Activated T-cell treated with anti-CD3 and anti-CD28 coated beads, Interleukin-2, amount 50 U/mL, for 4 hours (primary cell): ENCODE measurements around the gene KCTD19. TPM values are rescaled to one million over a fixed set of nuclear protein-coding genes. Genes with fewer than 3 reads are reported as not detected.
"Not testable (repeated sequence)": the region's sequence is repeated elsewhere in the genome, so short reads cannot be mapped to it uniquely, and the experiment has no call there.

Experiments
- ATAC-seq, 2 donors: fragments of 200-7000 bp; cut with Tn5 transposase; one replicate each; pipeline ENCODE4 v1.10.0; 2021
- DNase-seq: peaks from one replicate; pipeline ENCODE4 v3.0.0-alpha.2; 2020
- H3K27me3 Mint-ChIP-seq: one replicate; pipeline ENCODE4 v1.8.0; 2021; ENCODE audit warnings: low read depth, mixed read lengths
- H3K36me3 Mint-ChIP-seq: one replicate; pipeline ENCODE4 v1.8.0; 2022; ENCODE audit warnings: mixed read lengths; ENCODE audit not compliant: insufficient read depth
- H3K4me1 Mint-ChIP-seq: one replicate; pipeline ENCODE4 v1.8.0; 2021; ENCODE audit warnings: low read depth, mixed read lengths
- H3K4me3 Mint-ChIP-seq: one replicate; pipeline ENCODE4 v1.8.0; 2021; ENCODE audit warnings: mild to moderate bottlenecking, moderate library complexity, mixed read lengths
- H3K9me3 Mint-ChIP-seq: one replicate; pipeline ENCODE4 v1.8.0; 2021; ENCODE audit warnings: mixed read lengths
- total RNA-seq, 3 donors: library from RNA; stranded (reverse); gene quantifications; one replicate each; pipeline ENCODE4 v1.2.1, GENCODE V29; 2021

Gene KCTD19
- under 1 TPM in 2 of 3 donors, not detected in 1; 0.16 to 0.66 TPM for total RNA-seq

DNA sequence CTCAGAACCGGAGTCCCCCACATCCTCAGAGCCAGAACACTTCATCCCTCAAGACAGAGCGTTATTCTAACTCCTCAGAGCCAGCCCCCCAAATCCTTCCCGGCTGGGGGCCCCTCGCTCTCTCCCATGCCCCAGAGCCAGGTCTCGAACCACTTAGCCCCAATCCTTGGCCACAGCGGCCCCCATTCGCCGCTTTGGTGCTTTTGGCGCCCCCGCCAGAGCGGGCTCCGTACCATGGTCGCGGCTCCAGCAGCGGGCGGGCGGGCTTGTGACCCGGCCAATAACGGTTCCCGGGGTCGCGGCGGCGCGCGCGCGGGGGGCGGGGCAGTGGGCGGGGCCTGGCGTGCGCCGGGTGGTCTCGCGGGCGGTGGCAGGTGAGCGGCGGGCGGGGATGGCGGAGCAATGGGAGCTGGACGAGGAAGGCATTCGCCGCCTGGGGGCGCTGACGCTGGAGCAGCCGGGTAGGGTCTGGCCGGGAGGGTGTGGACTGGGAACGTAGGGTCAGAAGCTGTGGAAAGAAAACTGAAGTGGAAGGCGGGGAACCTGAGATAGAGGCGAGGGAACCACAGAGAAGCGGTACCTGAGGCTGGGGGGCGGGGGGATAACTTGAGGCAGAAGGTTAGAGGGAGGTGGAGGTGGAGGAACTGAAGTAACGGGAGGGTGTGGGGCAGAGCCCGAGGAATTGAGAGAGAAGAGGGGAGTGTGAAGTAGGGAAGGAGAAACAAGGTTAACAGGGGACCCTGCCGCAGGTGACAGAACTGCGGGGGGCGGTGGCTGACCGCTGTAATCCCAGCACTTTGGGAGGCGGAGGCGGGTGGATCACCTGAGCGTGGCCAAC, at the start of gene KCTD19, which contains the start of gene LRRC36:
TSS of gene KCTD19 (minus strand) at position 270 of the 838 bp plus-strand sequence. CDS start at position 236, 34 bp downstream.
TSS of gene LRRC36 (plus strand) at position 344 of the 838 bp plus-strand sequence. CDS start at position 392, 48 bp downstream.
- Mint-ChIP-seq H3K9me3 (no peaks in the 10 kb centered on the region), H3K4me1 (peaks cover 14% of the 10 kb centered on the region), H3K27me3 (peaks cover 41% of the 10 kb centered on the region), H3K36me3 (no peaks in the 10 kb centered on the region), H3K4me3 (peak within 1 kb of the TSS; percentile 84)
- ATAC-seq (peak; percentile 82 to 92), DNase-seq (peak; percentile 44)

DNA sequence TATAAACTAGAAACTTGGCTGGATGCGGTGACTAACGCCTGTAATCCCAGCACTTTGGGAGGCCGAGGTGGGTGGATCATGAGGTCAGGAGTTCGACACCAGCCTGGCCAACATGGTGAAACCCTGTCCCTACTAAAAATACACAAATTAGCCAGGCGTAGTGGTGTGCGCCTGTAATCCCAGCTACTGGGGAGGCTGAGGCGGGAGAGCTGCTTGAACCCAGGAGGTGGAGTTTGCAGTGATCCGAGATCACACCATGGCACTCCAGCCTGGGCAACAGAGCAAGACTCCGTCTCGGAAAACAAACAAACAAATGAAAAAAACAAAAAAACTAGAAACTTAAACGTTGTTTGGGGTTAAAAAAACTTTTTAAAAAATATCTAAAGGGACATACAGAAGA, 49.5 kb upstream of the KCTD19 start:
- not testable (repeated sequence) for H3K4me3 Mint-ChIP-seq, ATAC-seq, H3K9me3 Mint-ChIP-seq, H3K4me1 Mint-ChIP-seq, H3K36me3 Mint-ChIP-seq, DNase-seq
- peaks cover 15% of the 10 kb centered on the region for H3K27me3 Mint-ChIP-seq

DNA sequence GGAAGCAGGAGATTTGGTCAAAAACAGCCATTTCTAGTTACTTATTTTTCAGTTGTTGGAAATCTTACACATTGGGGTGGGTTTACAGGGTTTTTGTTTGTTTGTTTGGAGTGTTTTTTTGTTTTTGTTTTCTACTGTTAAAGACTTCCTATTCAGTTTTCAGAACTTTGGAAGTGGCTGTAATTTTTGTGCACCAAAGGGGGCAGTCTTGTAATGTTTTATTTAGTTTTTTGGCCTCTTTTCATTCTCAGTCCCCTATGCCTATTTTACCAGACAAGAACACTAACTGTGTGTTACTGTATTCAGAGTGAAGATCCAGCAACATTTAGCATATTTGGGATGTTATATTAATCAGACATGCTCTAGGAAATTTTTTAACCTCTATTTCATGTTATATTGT, 46.1 kb upstream of the KCTD19 start:
- Mint-ChIP-seq H3K9me3 (no peaks in the 10 kb centered on the region), H3K4me1 (no peaks in the 10 kb centered on the region), H3K36me3 (no peaks in the 10 kb centered on the region), H3K27me3 (peaks cover 15% of the 10 kb centered on the region), H3K4me3 (no peak overlapping the region)
- no peak for ATAC-seq
- no peak for DNase-seq

DNA sequence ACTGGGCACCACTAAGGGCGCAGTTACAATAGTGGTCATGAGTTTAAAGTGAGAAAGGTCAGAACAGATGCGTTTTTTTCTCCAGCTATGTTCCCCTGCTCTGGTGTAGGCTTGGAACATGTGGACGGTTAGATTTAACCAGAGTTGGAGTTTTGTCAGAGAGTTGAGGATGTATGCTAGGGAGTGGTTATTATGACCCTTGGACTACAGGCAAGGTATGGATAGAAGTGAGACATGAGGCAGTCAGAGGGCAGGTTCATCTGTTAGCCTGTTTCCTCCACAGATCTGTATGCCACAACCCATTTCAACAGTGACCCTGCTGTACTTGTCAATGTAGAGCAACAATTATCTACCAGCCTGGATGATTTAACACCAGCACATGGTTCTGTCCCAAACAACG, 44.1 kb upstream of the KCTD19 start:
- no peak for ATAC-seq
- Mint-ChIP-seq H3K27me3 (peaks cover 10% of the 10 kb centered on the region), H3K36me3 (no peaks in the 10 kb centered on the region), H3K9me3 (no peaks in the 10 kb centered on the region), H3K4me3 (no peak overlapping the region), H3K4me1 (peaks cover 1% of the 10 kb centered on the region)
- no peak for DNase-seq

DNA sequence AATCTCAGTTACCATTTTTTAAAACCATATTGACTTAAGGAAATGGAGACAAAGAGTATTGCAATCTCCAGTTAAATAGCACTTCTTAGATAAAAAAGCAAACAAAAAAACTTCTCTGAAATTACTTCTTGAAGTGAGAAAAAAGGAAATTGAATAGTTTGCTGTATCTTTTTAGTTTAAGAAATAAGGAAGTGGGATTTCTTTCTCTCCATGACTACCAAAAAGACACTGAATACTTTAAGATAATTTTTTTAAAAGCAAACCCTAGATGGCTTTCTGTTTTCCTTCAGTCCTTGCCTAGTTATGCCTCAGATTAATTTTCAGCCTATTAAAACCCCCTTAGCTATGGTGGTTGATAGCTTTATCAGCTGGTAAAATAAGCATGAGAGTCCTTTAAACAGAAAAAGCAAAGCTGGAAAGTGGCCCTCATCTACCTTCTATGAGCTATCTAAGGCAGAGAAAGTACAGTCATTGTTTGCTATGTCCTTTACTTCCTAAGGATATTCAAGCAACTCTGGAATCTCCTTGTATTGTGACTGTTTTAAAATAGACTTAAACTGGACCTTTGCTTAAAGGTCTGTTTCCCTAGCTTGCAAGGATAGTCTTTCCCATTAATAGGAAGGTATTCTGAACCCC, 38.2 kb upstream of the KCTD19 start:
- no peaks in the 10 kb centered on the region for H3K27me3 Mint-ChIP-seq
- peak overlapping the region; percentile 3 for H3K4me3 Mint-ChIP-seq
- no peaks in the 10 kb centered on the region for H3K9me3 Mint-ChIP-seq
- no peaks in the 10 kb centered on the region for H3K36me3 Mint-ChIP-seq
- peaks cover 13% of the 10 kb centered on the region for H3K4me1 Mint-ChIP-seq
- no peak for DNase-seq
- peak in 1 of 2 donors; percentile 18 for ATAC-seq

DNA sequence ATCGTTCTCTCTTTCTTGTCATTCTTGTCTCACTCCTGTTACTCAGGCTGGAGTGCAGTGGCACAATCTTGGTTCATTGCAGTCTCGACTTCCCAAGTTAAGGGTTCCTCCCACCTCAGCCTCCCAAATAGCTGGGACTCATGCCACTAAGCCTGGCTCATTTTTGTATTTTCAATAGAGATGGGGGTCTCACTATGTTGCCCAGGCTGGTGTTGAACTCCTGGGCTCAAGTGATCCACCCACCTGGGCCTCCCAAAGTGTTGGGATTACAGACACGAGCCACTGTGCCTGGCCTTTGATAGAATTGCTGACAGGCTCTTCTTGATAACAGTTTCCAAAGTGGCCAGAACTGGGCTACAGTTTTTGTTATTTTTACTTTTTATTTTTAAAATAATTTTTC, 34.5 kb upstream of the KCTD19 start:
- H3K27me3 Mint-ChIP-seq: peaks cover 3% of the 10 kb centered on the region
- DNase-seq (no peak), ATAC-seq (no peak)
- H3K9me3 Mint-ChIP-seq: no peaks in the 10 kb centered on the region
- no peaks in the 10 kb centered on the region for H3K36me3 Mint-ChIP-seq
- H3K4me1 Mint-ChIP-seq: peaks cover 13% of the 10 kb centered on the region
- no peak overlapping the region for H3K4me3 Mint-ChIP-seq

DNA sequence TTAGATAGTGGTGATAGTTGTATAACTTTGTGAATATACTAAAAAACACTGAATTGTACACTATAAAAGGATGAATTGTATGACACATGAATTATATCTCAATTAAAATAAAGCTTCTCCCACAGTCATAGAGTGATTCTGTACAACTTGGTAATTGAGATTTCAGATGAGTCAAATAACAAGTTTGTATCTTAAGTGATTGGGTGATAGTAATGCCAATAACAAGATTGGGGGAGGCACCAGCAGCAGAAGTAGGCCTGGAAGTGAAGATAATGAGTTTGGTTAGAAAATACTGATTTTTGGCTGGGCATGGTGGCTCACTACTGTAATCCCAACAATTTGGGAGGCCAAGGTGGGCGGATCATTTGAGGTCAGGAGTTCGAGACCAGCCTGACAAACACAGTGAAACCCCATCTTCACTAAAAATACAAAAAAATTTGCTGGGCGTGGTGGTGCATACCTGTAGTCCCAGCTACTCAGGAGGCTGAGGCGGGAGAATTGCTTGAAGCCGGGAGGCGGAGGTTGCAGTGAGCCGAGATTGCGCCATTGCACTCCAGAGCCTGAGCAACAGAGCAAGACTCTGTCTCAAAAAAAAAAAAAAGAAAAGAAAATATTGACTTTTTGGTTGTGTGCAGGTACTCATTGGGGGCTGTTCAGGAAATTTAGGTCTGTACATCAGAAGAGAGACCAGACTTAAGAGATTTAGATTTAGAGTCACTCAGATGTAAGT, 33.2 kb upstream of the KCTD19 start:
- not testable (repeated sequence) for H3K4me1 Mint-ChIP-seq, H3K4me3 Mint-ChIP-seq, DNase-seq, H3K27me3 Mint-ChIP-seq, H3K9me3 Mint-ChIP-seq, H3K36me3 Mint-ChIP-seq
- peak in 1 of 2 donors; percentile 59 for ATAC-seq

DNA sequence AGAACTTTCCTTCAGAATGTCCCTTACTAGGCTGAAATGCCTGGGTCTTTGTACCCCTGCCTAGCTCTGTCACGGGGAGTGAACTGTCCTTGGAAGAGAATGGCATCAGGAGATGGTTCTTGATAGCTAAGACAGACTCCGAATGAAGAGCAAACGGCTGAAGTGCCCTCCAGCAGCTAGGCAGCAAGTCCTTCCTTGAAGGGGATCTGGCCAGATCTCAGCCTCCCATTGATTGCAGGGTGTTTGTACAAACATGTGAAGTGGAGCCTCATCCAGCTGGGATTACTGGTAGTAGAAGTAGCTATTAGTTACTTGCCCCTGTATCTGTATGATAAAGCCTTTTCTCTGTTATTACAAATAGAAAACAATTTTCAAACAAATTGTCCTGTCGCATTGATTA, 31.0 kb upstream of the KCTD19 start:
- Mint-ChIP-seq H3K27me3 (peaks cover 3% of the 10 kb centered on the region), H3K36me3 (no peaks in the 10 kb centered on the region), H3K4me3 (no peak overlapping the region), H3K4me1 (no peaks in the 10 kb centered on the region), H3K9me3 (no peaks in the 10 kb centered on the region)
- DNase-seq: no peak
- ATAC-seq: no peak

DNA sequence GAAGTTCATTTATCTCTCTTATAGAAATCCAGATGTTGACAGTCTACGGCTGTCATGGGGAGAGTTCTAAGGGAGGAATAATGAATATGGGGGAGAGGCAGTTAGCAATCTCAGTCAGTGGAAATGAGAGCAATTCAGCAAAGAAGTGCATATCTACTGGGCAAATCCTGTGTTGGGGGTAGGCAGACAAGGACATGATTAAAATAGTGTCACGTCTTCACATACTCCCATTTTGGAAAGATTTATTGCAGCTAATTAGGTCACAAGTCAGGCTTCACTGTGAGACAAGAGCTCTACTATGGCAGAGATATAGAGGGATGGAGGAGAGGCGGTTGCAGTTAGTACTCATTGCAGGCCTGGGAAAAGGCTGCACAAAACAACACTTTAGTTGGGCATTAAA, 29.9 kb upstream of the KCTD19 start:
- no peak overlapping the region for H3K4me3 Mint-ChIP-seq
- ATAC-seq: no peak
- no peaks in the 10 kb centered on the region for H3K4me1 Mint-ChIP-seq
- DNase-seq: no peak
- H3K27me3 Mint-ChIP-seq: peaks cover 3% of the 10 kb centered on the region
- H3K9me3 Mint-ChIP-seq: no peaks in the 10 kb centered on the region
- H3K36me3 Mint-ChIP-seq: no peaks in the 10 kb centered on the region

DNA sequence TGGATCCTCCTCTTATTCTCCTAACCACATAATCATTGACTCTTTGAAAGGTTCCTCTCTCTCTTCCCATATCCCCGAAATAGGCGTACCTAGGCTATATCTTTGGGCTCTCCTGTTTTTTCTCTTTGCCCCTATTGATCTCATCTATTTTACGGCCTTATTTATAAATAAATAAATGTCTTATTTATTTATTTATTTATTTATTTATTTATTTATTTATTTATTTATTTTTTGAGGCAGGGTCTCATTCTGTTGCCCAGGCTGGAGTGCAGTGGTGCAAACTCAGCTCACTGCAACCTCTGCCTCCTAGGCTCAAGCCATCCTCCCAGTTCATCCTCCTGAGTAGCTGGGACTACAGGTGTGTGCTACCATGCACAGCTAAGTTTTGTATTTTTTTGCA, 25.9 kb upstream of the KCTD19 start:
- not testable (repeated sequence) for H3K36me3 Mint-ChIP-seq, H3K4me1 Mint-ChIP-seq, H3K27me3 Mint-ChIP-seq, H3K9me3 Mint-ChIP-seq, ATAC-seq, DNase-seq, H3K4me3 Mint-ChIP-seq

DNA sequence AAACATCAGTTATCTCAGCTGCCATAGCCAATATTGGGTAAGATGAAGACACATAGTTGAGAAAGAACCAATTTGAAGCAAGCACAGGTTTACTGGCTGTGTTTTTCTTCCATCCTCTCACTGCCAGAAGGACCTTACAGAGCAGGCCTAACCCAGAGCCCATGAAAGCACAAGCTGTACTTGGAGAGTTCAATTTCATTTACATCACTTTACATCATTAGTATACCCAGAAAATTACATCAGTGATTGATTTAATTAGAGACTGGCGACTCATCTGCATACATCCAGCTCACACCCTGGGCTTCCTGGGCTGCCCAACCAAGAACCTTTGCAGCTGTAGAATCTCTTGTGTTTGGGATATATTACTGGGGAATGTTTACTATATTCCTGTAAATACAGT, 23.8 kb upstream of the KCTD19 start:
- no peaks in the 10 kb centered on the region for H3K36me3 Mint-ChIP-seq
- no peak for ATAC-seq
- DNase-seq: no peak
- peaks cover 2% of the 10 kb centered on the region for H3K27me3 Mint-ChIP-seq
- no peaks in the 10 kb centered on the region for H3K9me3 Mint-ChIP-seq
- no peaks in the 10 kb centered on the region for H3K4me1 Mint-ChIP-seq
- no peak overlapping the region for H3K4me3 Mint-ChIP-seq

DNA sequence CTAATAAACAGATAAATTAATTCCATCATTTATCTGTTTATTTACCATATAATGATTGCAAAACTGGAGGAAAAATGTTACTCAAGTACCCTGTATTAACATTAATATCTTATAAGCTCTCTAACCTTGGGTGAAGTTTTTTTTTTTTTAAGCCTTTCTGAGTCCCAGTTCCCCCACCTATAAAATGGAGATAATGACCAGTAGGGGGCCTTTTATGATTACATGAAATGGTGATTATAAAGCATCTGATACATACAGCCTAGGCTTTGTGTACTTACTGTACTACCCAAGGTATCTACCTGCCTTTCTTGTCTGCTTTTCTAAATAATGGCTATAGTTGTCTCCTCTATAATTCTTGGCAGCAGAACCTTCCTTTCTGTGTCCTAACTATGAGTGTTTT, 22.6 kb upstream of the KCTD19 start:
- Mint-ChIP-seq H3K4me3 (no peak overlapping the region), H3K9me3 (no peaks in the 10 kb centered on the region), H3K4me1 (no peaks in the 10 kb centered on the region), H3K36me3 (no peaks in the 10 kb centered on the region), H3K27me3 (peaks cover 3% of the 10 kb centered on the region)
- no peak for DNase-seq
- peak; percentile 48 to 60 for ATAC-seq

DNA sequence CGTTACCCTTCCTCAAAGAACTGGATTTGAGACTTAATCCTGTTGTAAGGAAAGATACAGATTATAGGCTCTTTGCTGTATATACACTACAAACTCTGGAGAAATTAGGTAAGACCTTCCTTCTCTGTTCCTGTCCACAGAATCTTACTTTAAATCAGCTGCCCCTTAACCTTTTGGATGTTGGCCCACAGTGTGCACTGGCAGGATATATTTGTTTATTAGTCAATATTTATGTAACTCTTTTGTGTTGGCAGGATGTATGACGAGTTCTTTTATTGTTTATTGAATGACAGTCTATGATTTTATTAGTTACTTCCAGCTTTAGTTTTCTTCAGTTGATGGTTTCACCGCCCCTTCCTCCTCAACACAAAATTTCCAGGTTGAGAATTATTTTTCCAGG, 19.8 kb upstream of the KCTD19 start:
- Mint-ChIP-seq H3K27me3 (peaks cover 8% of the 10 kb centered on the region), H3K4me3 (no peak overlapping the region), H3K36me3 (no peaks in the 10 kb centered on the region), H3K4me1 (no peaks in the 10 kb centered on the region), H3K9me3 (no peaks in the 10 kb centered on the region)
- ATAC-seq: no peak
- DNase-seq: no peak

DNA sequence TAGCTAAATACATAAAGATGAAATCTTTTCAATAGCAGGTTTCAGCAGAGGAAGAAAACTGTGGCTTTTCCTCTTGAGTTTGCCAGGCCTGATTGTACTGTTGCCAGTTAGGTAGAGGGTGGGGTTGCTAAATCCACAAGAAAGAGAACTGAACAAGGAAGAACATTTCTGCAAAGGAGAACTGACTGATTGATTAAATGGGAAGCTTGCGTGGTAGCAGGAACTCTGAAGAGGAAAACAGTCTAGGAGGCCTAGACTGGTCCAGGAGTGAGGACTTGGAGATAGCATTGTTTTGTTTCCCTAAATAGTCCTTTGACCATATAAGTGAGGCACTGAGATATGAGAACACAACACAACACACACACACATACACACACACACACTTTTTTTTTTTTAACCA, 18.9 kb upstream of the KCTD19 start:
- H3K36me3 Mint-ChIP-seq: no peaks in the 10 kb centered on the region
- no peaks in the 10 kb centered on the region for H3K4me1 Mint-ChIP-seq
- peaks cover 8% of the 10 kb centered on the region for H3K27me3 Mint-ChIP-seq
- DNase-seq (no peak), ATAC-seq (no peak)
- no peak overlapping the region for H3K4me3 Mint-ChIP-seq
- no peaks in the 10 kb centered on the region for H3K9me3 Mint-ChIP-seq
